PC-3 (cell line): ENCODE data around the gene C1orf21.

Source experiments
- CTCF ChIP-seq: fragments of 300-600 bp; sonication (generic); conservative IDR thresholded peaks from 2 replicates; pipeline ENCODE4 v1.5.1; 2017; ENCODE audit warnings: antibody characterized with exemption, low read depth, mild to moderate bottlenecking, low read length
- EZH2 ChIP-seq: fragments of 300-600 bp; sonication (generic); IDR thresholded peaks from one replicate; pipeline ENCODE4 v1.6.1; 2017; ENCODE audit warnings: antibody characterized with exemption, mild to moderate bottlenecking, low read length; ENCODE audit not compliant: unreplicated experiment
- EZH2phosphoT487 ChIP-seq: fragments of 300-600 bp; sonication (generic); IDR thresholded peaks from 2 replicates; pipeline ENCODE4 v1.6.1; 2018; ENCODE audit warnings: mild to moderate bottlenecking, antibody characterized with exemption, low read length, borderline replicate concordance

DNA sequence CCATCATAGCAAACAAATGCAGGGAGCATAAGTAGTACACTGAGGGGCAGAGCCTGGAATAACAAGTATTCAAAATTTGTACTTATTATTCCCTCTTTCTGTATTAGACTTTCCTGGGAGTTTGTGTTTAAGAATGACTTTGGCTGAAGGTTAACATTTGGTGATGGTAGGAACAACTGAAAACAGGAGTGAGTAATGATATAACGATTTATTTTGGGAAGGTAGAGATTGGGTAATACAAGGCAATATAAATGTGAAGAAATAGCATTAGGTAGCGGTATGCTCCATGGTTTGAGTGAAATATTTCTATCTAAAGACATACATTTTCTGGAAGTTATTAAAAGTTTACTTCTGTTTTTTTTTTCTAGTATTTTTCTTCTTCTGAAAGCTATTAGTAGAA lies 18.5 kb upstream of the C1orf21 start:
- TF ChIP-seq CTCF, result no peak
- no peak for TF ChIP-seq EZH2
- no peak for TF ChIP-seq EZH2phosphoT487
